ENCODE measurements around the gene MBD4. TPM values are rescaled to one million over a fixed set of nuclear protein-coding genes. Genes with fewer than 3 reads are reported as not detected.

Gene MBD4
- total and polyA plus RNA-seq, 10 of the 15 experiments (the other 5 are each of a cell fraction or from before 2014, with no cell fraction given) = 17.7 to 59.0 (median 49.0) TPM

GRCh38 chr3:129435367-129435766 is 4.4 kb downstream of the MBD4 start:
- Histone ChIP-seq H3K4me2 (ENCODE audit: control insufficient read depth, insufficient read depth) (peak overlapping the region; percentile 60), H3K4me3 (peak overlapping the region; percentile 57), H3K9ac (ENCODE audit: control insufficient read depth, insufficient read depth, low read length) (peak overlapping the region; percentile 24), H3K4me1 (ENCODE audit: control insufficient read depth, insufficient read depth, low read length) (peaks cover 8% of the 10 kb centered on the region; the same call in 1 of the 2 replicates), H2AFZ (ENCODE audit: control insufficient read depth, low read depth, low read length) (no peak overlapping the region), H3K27me3 (replicated peaks in 1 of 2; ENCODE audit: control insufficient read depth in 2 of 2, insufficient read depth in 2 of 2, low read length in 1 of 2) (no peaks in the 10 kb centered on the region), H3K79me2 (ENCODE audit: control insufficient read depth, insufficient read depth, low read length) (peaks cover 53% of the 10 kb centered on the region), H4K20me1 (ENCODE audit: control insufficient read depth, insufficient read depth) (no peaks in the 10 kb centered on the region), H3K9me3 (replicated peaks; ENCODE audit: control insufficient read depth, insufficient read depth, low read length) (no peaks in the 10 kb centered on the region), H3K36me3 (ENCODE audit: control insufficient read depth in 2 of 2, insufficient read depth in 2 of 2, low read length in 1 of 2) (peaks cover 10 to 11% of the 10 kb centered on the region in 2 experiments), H3K27ac (ENCODE audit: control insufficient read depth, insufficient read depth) (peak overlapping the region; percentile 61)
- SMC1A ChIA-PET (ENCODE audit: uncharacterized antibody, unreplicated experiment) = interaction anchor here (0.5 to 14.5 kb wide), 13 partner anchors 9 to 214 kb away, joined by 3 to 275 read pairs (median 5); a partner anchor contains a TSS
- intact Hi-C loops (cut with micrococcal nuclease; ENCODE audit: unreplicated experiment) (loop anchor here (5.0 kb wide), 1 partner anchor 53 kb away; no protein-coding TSS in a partner anchor), in situ Hi-C loops (cut with MboI) (no loop called here)
- CTCF ChIA-PET = interaction anchor here (0.7 to 3.7 kb wide), 18 partner anchors 8 to 465 kb away, joined by 3 to 60 read pairs (median 5); a partner anchor contains a TSS
- FAIRE-seq = no peak
- RAD21 ChIA-PET (ENCODE audit: unreplicated experiment) = interaction anchor here (0.8 to 4.4 kb wide), 14 partner anchors 9 to 464 kb away, joined by 3 to 78 read pairs (median 5); partner anchors contain the start of gene COPG1
- TF ChIP-seq RBBP5 (conservative IDR thresholded peaks at IDR 0.05) (no peak), SKIL (IDR thresholded peaks at IDR 0.05; ENCODE audit: low read depth, poor library complexity, severe bottlenecking) (no peak), JUND (IDR thresholded peaks at IDR 0.05; ENCODE audit: low read depth, low read length) (no peak), SMC3 (IDR thresholded peaks at IDR 0.05; ENCODE audit: borderline replicate concordance, low read length) (peak; percentile 33; the same call in 1 of the 2 replicates), CTCF (IDR thresholded peaks at IDR 0.05 in 2 of 3, conservative IDR thresholded peaks at IDR 0.05 in 1 of 3; ENCODE audit: control insufficient read depth in 2 of 3, extremely low read depth in 1 of 3, insufficient read depth in 1 of 3, low read depth in 3 of 3, low read length in 3 of 3) (peak in 1 of 3 experiments; percentile 53; a peak in 2 of 6 replicates), EP300 (IDR thresholded peaks at IDR 0.05; ENCODE audit: borderline replicate concordance in 1 of 2, control insufficient read depth in 1 of 2, low read depth in 2 of 2, low read length in 2 of 2) (no peak), RAD21 (IDR thresholded peaks at IDR 0.05; ENCODE audit: insufficient read depth, low read depth, low read length) (peak; percentile 53)
- no TSS peak for BruUV-seq (replicated peaks)
- no peak for ATAC-seq
- POLR2A ChIA-PET = interaction anchor here (0.7 to 3.3 kb wide), 9 partner anchors 9 to 155 kb away, joined by 3 to 24 read pairs (median 6); no protein-coding TSS in a partner anchor
- 0% methylated on average over 1 of the region's 1 CpG for WGBS (ENCODE audit: insufficient coverage, insufficient replicate concordance, low lambda C conversion rate, missing lambda C conversion rate)
- DNase-seq (ENCODE audit: low read depth, low spot score) = no peak

Data from GM12878 (cell line).